OCI-LY1 (cell line): ENCODE results near the gene TIPRL.

Experiments
- CTCF ChIP-seq: fragments of 200-600 bp; sonication (generic), shearing (Covaris generic); IDR thresholded peaks from 2 replicates; pipeline ENCODE4 v1.5.1; 2017; ENCODE audit warnings: mild to moderate bottlenecking, antibody characterized with exemption, low read length, moderate library complexity, mixed read lengths
- EZH2 ChIP-seq: fragments of 200-600 bp; sonication (generic), shearing (Covaris generic); IDR thresholded peaks from 2 replicates; pipeline ENCODE4 v1.8.0; 2017; ENCODE audit warnings: borderline replicate concordance, mixed run types, mild to moderate bottlenecking, antibody characterized with exemption, low read length, moderate library complexity, mixed read lengths

GRCh38 chr1:168157638-168158037, 21.1 kb upstream of the TIPRL start:
- no peak for TF ChIP-seq CTCF
- TF ChIP-seq EZH2: no peak
